ENCODE results near the gene TEX2.
A peak's percentile ranks its signal among the peaks of the same experiment; 100 is the strongest.

Gene TEX2

GRCh38 chr17:64269687-64270649, 6.9 kb upstream of the TEX2 start:
- no peak for DNase-seq

- DNase-seq: no peak
Observed at GRCh38 chr17:64264891-64265290, 1.8 kb upstream of the TEX2 start.

- DNase-seq: peak; percentile 33
Observed at GRCh38 chr17:64262198-64262999, 661 bp downstream of the TEX2 start.

GRCh38 chr17:64261417-64262145, 1.5 kb downstream of the TEX2 start:
- no peak for DNase-seq

GRCh38 chr17:64260886-64261285, 2.2 kb downstream of the TEX2 start:
- no peak for DNase-seq

- DNase-seq: no peak
Observed at GRCh38 chr17:64259922-64260321, 3.1 kb downstream of the TEX2 start.

- DNase-seq: no peak
Observed at GRCh38 chr17:64259426-64259825, 3.6 kb downstream of the TEX2 start.

GRCh38 chr17:64256913-64257807, 5.9 kb downstream of the TEX2 start:
- no peak for DNase-seq

- DNase-seq: no peak
Observed at GRCh38 chr17:64255764-64256163, 7.3 kb downstream of the TEX2 start.

- no peak for DNase-seq
Observed at GRCh38 chr17:64254755-64255154, 8.3 kb downstream of the TEX2 start.

GRCh38 chr17:64253470-64253869, 9.6 kb downstream of the TEX2 start:
- no peak for DNase-seq

- DNase-seq: no peak
Observed at GRCh38 chr17:64252831-64253230, 10.2 kb downstream of the TEX2 start.

- DNase-seq: no peak
Observed at GRCh38 chr17:64250233-64250835, 12.7 kb downstream of the TEX2 start.

GRCh38 chr17:64247836-64248235, 15.2 kb downstream of the TEX2 start:
- no peak for DNase-seq

GRCh38 chr17:64245218-64246145, 17.6 kb downstream of the TEX2 start:
- no peak for DNase-seq

GRCh38 chr17:64244165-64244564, 18.9 kb downstream of the TEX2 start:
- no peak for DNase-seq

- DNase-seq: no peak
Observed at GRCh38 chr17:64243340-64243739, 19.7 kb downstream of the TEX2 start.

- no peak for DNase-seq
Observed at GRCh38 chr17:64242633-64243032, 20.4 kb downstream of the TEX2 start.

- no peak for DNase-seq
Observed at GRCh38 chr17:64240741-64241347, 22.2 kb downstream of the TEX2 start.

GRCh38 chr17:64240261-64240740, 22.8 kb downstream of the TEX2 start:
- no peak for DNase-seq

Data from NCI-H748 treated with DMSO at 0.1 percent for 48 hours (cell line).